HCT116 (cell line): ENCODE data around the gene FBXW4.

Experiments used
- CBX3 ChIP-seq: IDR thresholded peaks from 2 replicates; pipeline ENCODE4 v1.6.1; 2012; ENCODE audit warnings: low read depth
- CEBPB ChIP-seq: IDR thresholded peaks from 2 replicates; pipeline ENCODE4 v1.6.1; 2012; ENCODE audit warnings: low read depth
- EZH2 ChIP-seq: fragments of 200-600 bp; sonication (generic); IDR thresholded peaks from 2 replicates; pipeline ENCODE4 v1.6.1; 2017; ENCODE audit warnings: antibody characterized with exemption, mixed run types
- EZH2phosphoT487 ChIP-seq: fragments of 200-600 bp; IDR thresholded peaks from 2 replicates; pipeline ENCODE4 v1.6.1; 2018; ENCODE audit warnings: antibody characterized with exemption, borderline replicate concordance
- POLR2A ChIP-seq: IDR thresholded peaks from 2 replicates; pipeline ENCODE4 v1.7.0; 2011; ENCODE audit warnings: borderline replicate concordance; ENCODE audit not compliant: insufficient read depth, insufficient read length; ENCODE audit errors: extremely low read depth
- POLR2AphosphoS5 ChIP-seq: IDR thresholded peaks from 2 replicates; pipeline ENCODE4 v1.6.1; 2011; ENCODE audit warnings: mild to moderate bottlenecking, low read depth, low read length, moderate library complexity
- RAD21 ChIP-seq: IDR thresholded peaks from 2 replicates; pipeline ENCODE4 v1.6.1; 2012; ENCODE audit warnings: low read depth, mild to moderate bottlenecking
- SP1 ChIP-seq: IDR thresholded peaks from 2 replicates; pipeline ENCODE4 v1.6.1; 2012; ENCODE audit warnings: low read depth
- YY1 ChIP-seq: IDR thresholded peaks from 2 replicates; pipeline ENCODE4 v1.6.1; 2011; ENCODE audit warnings: low read length, low read depth, moderate library complexity, mild to moderate bottlenecking; ENCODE audit not compliant: insufficient replicate concordance; ENCODE audit errors: extremely low read depth
- TF ChIP-seq, protein P1 (sequence below), 3 experiments: fragments of 200-600 bp in 1 of 3; sonication (generic) in 1 of 3; IDR thresholded peaks in 2 of 3; conservative IDR thresholded peaks in 1 of 3; 2 replicates each; pipeline ENCODE4 v1.5.1; 2012 to 2017; ENCODE audit warnings: low read depth in 2 of 3, low read length in 2 of 3, antibody characterized with exemption in 1 of 3, borderline replicate concordance in 1 of 3, control low read depth in 1 of 3, mild to moderate bottlenecking in 1 of 3, mixed read lengths in 1 of 3, mixed run types in 1 of 3, moderate library complexity in 1 of 3; ENCODE audit not compliant: insufficient read depth in 1 of 3

DNA sequence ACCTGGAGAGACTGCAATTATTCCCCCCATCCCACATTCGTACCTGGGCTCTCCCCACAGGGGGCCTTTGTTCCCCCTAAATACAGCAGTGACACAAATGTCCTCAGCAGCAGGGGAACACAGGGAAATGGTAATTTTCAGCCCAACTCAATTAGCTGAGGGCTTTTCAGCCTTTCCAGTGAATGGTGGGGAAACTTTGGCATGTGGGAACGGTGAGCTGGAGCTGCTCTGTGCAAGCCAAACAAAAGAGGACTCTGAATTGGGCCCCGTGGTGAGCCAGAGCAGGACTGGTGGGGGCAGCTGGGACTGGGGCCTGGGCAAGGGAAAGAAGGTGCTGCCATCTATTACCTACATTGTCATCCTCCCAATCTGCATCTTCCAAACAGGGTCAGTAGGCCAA is 51.0 kb downstream of the FBXW4 start:
- TF ChIP-seq RAD21 = no peak
- TF ChIP-seq CBX3 = no peak
- no peak for TF ChIP-seq EZH2
- TF ChIP-seq POLR2A = no peak
- TF ChIP-seq, protein P1, sequence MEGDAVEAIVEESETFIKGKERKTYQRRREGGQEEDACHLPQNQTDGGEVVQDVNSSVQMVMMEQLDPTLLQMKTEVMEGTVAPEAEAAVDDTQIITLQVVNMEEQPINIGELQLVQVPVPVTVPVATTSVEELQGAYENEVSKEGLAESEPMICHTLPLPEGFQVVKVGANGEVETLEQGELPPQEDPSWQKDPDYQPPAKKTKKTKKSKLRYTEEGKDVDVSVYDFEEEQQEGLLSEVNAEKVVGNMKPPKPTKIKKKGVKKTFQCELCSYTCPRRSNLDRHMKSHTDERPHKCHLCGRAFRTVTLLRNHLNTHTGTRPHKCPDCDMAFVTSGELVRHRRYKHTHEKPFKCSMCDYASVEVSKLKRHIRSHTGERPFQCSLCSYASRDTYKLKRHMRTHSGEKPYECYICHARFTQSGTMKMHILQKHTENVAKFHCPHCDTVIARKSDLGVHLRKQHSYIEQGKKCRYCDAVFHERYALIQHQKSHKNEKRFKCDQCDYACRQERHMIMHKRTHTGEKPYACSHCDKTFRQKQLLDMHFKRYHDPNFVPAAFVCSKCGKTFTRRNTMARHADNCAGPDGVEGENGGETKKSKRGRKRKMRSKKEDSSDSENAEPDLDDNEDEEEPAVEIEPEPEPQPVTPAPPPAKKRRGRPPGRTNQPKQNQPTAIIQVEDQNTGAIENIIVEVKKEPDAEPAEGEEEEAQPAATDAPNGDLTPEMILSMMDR (IDR thresholded peaks at IDR 0.05 in 2 of 3, conservative IDR thresholded peaks at IDR 0.05 in 1 of 3; ENCODE audit: borderline replicate concordance in 1 of 3, insufficient read depth in 1 of 3, low read depth in 2 of 3, low read length in 2 of 3) = no peak
- no peak for TF ChIP-seq YY1
- TF ChIP-seq SP1 = no peak
- TF ChIP-seq EZH2phosphoT487 = no peak
- no peak for TF ChIP-seq POLR2AphosphoS5
- no peak for TF ChIP-seq CEBPB
